NCI-H1092 (cell line): ENCODE results near the gene CENPP.

Experiments used
- DNase-seq: peaks from one replicate; lab custom pipeline; 2025; lab: John Stamatoyannopoulos, UW

The CENPP gene

DNA sequence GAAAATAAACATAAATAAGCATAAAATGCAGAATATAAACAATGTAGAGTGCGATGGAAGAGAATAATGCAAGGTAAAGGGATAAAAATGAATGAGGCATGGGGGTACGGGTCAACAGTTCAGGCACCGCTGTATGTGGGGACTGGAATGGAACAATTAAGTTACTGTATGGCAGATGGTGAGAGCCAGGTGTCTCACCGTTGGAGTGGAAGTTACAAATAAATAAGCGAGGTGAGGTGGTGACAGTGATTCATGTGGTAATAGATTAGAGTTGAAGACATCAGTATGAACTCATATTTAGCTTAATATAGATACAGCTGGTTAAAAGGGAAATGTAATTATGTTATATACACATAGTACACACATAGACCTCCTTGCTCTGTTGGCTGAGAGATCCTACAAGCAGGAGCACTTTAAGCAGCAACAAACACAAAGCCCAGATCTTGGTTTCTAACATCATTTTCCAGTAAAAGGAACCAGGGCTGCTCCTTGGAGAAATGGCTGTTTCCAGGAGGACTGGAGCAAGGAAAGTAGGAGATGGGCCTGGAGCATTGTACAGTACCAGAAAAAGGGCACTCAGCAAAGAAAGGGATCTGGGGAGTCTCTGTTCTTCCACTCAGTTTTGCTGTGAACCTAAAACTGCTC is 100.9 kb downstream of the CENPP start:
- no peak for DNase-seq

DNA sequence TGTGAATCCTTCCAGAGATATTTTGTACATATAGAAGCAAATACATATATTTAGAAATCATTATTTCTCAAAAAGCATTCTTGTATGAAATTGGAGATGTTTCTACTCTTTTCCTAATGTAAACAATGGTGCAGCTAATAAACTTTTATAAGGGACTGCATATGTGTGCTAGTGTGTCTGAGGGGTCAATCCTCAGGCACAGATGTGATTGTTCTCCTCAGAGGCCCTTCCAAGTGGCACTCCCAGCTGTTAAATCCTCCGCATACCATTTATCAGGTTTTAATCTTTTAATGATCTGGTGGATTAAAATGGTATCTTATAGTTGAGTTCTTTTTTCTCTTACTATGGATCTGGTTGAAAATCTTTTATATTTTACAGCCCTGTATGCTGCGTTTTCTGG is 104.1 kb downstream of the CENPP start:
- DNase-seq, result no peak

DNA sequence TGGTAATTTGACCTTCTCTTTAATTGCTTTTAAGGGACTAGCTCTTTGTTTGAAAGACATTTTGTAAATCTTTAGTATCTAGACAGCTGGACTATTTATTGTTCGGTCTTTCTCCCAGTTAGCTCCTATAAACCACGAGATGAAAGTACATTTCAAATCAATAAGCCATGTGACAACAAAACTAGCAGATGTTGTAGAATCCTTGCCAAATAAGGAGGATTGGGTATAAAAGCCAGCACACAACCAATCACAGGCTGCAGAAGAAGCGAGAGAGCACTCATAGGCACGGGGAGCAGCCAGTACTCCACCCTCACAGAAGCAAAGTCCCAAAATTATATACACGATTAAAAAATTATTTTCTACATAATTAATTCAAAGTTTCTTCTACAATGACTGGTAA is 106.6 kb downstream of the CENPP start:
- DNase-seq, result no peak

DNA sequence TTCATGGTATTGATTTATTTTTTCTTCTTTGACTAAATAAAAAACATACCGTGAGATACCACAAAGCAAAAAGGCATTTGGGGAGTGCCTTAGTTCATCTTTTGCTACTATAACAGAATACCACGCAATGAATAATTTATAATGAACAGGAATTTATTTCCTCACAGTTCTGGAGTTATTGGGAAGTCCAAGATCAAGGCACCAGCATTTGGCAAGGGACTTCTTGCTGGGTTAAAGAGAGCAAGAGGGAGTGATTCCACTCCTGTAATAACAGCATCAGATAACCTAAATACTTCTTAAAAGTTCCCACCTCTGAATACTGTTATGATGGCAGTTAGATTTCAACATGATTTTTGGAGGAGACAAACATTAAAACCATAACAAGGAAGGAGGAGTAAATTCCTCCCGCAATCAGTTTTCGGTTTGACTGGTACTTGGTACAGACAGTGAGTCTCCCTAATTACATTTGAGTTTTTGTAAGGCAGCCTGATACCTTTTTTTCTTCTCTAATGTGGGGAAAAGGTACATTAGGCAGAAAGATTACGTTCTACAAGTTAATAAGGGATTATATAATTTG is 107.3 kb downstream of the CENPP start:
- DNase-seq, result no peak

DNA sequence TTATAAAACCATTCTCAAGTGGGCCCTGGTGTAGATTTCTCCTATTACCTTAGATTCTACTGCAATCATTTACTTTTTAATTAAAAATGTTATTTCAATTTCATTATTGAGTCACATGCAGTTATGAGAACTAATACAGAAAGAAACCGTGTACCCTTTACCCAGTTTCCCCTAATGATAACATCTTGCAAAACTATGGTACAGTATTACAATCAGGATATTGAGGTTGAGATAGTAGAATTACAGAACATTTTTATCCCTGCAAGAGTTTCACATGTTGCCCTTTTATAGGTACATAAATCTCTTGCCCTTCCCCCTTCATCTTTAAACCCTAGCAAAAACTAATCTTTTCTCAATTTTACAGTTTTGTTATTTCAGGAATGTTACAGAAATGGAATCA is 109.5 kb downstream of the CENPP start:
- no peak for DNase-seq

DNA sequence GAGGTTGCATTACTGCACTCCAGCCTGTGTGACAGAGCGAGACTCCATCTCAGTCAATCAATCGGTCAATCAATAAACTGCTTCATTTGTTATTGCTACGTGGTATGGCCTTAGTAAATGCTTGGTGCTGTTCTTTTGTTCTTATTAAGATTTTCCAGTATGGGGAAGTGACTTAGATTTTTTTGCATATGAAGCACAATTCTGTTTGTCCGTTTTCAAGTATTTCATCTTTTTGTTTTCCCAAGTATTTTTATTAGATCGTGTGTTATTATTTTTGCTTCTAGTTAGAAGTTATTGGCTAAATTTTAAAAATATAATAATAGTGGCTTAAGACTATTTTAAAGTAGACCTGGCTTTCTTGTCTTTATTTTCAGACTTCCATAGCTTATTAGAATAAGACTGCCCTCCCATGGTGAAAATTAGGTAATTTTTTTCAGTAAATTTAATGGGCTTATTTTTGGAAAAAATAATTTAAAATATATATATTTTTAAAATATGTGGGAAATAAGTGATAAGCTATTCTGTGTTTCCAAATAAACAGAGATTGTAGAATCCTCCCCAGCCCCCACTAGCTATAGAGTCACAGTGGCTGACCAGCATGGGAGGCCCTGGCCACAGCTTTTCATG is 113.3 kb downstream of the CENPP start:
- DNase-seq, result no peak

DNA sequence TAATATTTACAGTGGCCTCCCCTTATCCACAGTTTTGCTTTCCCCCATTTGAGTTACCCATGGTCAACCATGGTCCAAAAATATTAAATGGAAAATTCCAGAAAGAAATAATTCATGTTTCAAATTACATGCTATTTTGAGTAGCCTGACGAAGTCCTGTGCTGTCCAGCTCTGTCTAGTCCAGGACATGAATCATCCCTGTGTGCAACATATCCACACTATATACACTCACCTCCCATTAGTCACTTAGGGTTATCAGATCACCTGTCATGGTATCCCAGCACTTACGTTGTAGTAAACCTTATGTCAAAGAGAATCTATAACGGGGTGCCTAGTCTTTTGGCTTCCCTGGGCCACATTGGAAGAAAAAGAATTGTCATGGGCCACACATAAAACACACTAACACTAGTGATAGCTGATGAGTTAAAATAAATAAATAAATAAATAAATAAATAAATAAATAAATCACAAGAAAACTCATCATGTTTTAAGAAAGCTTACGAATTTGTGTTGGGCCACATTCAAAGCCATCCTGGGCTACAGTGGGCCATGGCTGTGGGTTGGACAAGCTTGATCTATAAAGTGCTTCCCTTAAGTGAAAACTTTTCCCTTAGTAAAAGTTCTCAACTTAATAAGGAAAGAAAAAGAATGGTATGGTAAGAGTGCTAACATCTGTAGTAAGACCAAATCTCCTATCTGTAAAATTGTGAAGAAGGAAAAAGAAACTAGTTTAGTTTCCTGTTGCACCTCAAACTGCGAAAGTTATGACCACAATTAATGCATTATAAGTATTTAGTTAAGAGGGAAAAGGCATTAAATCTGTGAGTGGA is 114.4 kb downstream of the CENPP start:
- DNase-seq, result no peak

DNA sequence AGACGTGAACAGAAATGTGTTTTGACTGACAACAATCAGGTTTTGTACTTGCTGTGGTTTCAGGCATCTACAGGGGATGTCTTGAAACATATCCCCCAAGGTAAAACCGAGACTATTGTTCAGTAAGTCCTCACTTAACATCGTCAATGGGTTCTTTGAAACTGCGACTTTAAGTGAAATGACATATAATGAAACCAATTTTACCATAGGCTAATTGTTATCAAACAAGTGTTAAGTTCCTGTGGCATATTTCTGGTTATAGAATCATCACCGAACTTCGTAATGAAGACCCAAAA is 114.9 kb downstream of the CENPP start:
- DNase-seq, result no peak

DNA sequence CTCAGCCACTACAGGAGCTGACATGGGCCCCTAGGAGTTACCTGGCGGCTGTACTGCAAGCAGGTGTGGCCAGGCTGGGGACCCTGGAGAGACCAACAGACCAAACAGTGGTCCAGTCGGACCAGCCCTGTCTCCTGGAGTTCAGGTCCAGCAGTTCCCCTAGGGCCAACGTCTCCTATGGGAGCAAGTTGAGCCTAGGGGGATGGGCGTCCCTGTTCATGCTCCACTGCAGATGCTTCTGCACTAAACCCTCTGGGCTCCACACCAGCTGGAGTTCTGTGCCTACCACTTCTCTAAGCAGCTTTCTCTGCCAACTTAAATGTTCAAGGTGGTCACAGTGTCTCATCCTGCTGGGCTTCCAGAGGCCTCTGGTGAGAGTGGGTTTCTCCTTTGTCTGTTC is 119.1 kb downstream of the CENPP start:
- DNase-seq, result no peak

DNA sequence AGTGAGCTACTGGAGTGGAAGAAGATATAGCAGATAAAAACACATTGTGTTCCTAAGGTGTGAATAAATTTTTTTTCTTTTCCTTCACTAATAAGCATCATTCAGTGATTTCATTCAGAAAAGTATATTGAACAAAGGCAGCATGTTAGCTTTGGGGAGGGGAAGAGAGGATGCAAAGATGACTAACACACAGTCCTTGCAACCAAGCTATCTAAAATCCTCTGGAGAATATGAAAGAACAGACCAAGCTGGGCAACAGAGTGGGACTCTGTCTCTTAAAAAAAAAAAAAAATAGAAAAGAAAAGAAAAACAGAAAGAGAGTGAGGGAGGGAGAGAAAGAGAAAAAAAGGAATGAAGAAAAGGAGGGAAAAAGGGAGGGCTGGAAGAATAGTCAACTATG is 120.8 kb downstream of the CENPP start:
- no peak for DNase-seq

DNA sequence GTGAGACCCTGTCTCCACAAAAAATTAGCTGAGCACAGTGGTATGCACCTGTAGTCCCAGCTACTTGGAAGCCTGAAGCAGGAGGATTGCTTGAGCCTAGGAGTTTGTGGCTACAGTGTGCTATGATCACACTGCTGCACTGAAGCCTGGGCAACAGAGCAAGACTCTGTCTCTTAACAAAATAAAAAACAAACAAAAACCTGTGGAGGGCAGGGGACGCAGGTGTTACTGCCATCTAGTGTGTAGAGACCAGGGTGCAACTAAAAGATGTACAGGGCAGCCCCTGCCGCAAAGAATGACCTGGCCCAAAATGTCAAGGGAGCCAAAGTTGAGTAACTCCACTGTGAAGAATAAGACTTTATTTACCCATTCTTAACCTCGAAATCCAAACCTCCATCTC is 129.5 kb downstream of the CENPP start:
- no peak for DNase-seq

DNA sequence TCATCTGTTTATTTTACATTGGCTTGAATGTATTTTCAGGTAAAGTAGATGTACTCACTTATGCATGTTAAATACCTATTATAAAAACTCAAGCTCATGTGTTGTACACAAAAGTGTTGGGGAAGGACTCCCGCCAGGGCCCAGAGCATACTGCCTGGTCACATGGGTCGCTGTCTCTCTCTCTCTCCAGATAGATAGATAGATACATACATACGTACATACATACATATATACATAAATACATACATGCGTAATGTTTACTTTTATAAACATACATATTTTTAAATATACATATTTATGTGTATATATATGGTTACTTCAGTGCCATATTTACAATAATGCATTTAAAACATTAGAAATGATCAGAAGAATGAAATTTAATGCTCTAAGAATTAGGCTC is 131.8 kb downstream of the CENPP start:
- no peak for DNase-seq

DNA sequence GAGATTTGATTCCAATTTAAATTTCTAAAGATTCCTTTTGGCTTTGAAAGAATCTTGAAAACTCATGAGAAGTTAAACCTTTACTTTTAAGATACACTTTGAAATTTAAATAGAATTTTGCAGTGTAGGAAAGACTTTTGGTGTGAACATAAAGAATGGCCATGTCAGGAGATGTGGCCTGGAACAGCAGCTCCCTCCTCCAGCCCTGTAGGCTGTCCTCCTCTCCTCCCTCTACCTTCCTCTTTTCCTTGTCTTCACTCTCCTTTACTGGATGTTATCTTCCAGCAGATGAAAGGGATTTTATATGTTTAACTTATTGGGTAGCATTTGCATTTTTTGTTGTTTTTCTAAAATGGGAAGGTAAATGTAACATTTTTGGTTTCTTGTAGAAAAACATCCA is 137.6 kb downstream of the CENPP start:
- DNase-seq, result no peak

DNA sequence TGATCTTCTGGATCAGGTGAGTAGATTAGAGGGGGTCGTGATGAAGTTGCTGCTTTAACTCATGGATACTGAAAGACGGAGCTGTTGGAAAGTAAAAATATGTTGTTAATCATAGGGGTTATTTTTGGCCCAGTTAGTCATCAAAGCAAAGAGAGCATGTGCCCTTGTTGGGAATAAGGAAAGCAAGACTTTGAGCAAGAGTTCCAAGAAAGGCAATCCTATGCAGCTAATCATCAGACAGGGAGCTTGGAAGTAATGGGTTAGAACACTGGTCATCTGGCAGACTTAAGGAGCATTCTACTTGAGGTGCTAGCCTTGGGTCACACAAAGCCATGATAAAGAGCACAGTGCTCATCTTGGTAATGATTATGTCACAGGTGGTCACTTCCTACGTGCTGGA is 138.2 kb downstream of the CENPP start:
- no peak for DNase-seq

DNA sequence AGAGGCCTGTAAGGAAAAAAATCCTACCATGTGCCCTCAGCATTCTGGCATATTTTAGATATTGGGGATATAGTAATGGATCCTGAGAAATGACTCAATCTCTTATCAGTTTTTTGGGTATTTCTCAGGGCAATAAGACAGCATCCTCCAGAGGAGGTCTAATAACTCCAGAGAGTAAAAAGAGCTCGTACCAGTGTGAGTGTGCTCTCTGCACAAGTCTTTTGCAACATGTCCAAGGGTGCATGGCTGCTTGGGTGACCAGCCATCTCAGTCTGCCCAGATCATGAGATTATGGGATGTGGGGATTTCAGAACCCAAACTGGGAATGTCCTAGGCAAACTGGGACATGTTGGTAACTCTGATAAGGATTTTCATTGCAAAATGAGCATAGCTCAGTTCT is 141.3 kb downstream of the CENPP start:
- DNase-seq, result no peak

DNA sequence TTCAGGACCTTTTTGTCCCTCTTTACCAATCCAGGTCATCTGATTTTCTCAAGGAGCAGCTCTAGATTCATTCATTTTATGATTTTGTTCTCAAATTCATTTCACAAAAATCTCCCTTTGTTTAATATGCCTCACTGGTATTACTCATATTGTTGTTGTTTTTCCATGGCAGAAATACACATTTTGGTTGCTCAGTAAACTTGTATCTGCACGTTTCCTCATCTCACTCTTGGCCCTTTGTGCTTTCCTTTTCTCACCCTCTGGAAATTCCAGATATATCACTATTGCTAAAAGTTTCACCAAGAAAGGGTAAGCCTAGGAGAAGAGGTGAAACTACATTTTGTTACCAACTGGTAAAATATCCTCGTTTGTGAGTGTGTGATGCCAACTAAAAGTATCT is 141.8 kb downstream of the CENPP start:
- no peak for DNase-seq

DNA sequence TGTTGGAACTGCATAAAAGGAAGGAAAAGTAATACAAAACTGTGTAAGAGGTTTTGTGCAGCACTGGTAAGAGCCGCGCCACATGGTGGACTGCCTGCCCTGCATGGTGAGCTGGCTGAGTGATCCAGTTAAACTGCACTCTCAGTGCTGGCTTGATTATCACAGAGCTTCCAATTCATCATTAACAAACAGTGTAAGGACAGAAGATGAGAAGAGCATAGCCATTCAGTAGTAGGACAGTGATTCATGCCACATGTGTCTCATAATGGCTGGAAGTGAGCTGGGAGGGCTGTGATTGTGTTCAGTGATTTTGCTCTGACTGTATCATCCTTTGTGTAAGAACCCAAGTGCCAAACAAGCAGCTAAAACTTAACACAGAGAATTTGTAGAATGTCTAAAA is 142.5 kb downstream of the CENPP start:
- DNase-seq, result no peak

DNA sequence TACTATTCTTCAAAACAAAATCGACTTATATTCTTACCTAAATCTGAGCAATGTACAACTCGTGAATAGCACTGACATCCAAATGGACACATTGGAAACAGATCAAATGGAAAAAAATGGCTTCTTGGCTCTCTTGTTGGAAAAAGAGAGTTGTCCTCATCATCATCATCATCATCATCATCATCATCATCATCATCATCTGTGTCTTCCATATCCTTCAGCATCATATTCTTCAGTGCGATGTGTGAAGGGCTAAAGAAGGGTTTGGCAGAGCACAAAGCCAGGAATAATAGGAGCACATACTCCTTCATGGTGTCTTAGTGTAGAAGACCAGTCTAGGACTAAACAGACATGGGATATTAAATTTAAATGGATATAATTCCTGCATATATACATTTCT is 148.8 kb downstream of the CENPP start:
- DNase-seq, result no peak

DNA sequence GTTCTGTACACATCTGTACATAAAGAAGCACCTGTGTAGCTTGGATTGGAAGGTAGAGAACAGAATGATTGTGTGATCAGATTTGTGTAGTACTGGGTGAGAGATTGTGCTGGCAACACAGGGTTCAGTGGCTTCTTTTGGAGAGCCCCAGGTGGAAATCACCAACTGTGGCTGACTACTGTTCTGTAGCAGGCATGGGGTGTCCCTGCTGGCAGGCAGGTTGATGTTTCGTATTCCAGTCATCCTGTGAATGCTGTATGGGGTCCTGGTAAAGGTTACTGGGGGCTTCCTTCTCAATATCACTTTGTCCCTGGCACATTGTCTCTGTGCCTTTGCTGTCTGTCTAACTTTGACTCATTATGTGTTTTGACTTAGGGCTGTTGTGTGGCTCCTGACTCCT is 151.2 kb downstream of the CENPP start:
- DNase-seq, result no peak

DNA sequence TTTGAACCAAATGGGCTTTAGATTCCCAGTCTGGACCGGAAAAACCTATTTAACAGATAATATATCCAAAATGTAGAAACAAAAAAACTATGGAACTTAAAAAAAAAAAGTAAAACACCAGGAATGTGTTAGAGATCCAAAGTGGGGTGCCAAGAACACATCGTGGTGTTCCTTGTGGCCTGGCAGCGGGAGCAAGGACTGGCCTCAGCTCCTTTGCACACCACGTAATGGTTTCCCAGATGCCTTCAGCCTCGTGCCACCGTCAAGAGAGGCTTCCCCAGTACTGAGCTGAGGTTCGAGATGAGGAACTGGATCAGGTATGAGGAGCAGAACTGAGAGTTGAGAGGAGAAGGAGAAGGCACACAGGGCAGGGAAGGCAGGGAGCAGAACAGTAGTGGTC is 153.0 kb downstream of the CENPP start:
- no peak for DNase-seq

DNA sequence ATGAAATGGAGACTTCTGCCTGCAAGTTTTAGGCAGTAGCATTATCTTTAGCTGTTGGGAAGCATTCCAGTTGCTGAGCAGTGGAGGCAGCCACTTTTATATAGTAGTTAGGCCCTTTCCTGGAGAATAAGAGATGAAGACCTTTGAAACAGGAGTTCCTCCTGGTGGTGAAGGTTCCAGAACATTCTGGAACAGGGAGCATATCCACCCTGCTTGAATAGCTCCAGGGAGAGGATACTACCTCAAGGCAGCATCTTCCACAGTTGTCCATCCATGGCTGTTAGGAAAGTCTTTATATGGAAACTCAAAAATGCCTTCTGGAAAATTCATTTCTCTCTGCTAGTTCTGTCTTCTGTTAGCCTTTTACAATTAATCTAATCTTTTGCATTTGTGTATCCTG is 153.6 kb downstream of the CENPP start:
- DNase-seq, result no peak

DNA sequence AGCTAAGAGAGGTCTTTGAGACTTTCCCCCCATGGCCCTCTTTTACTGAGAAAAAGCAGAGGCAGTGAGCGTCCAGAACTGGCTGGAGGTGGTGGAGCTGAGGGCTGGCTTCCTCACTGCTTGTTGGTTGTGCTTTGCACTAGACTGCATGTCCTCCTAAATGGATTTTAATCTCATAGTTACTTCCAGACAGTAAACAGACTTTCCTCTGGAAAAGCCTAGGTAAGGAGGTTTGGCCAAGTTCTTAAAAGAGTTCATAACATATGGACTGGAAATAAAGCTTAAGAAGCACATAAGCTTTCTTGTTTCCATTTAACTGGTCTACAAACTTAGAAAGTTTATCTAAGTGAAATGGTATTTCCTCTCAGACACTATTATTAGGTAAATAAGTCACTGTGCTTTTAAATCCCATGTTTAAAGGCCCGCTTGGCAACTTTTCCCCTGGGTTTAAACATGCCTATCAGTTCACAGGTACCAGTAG is 154.6 kb downstream of the CENPP start:
- DNase-seq, result no peak

DNA sequence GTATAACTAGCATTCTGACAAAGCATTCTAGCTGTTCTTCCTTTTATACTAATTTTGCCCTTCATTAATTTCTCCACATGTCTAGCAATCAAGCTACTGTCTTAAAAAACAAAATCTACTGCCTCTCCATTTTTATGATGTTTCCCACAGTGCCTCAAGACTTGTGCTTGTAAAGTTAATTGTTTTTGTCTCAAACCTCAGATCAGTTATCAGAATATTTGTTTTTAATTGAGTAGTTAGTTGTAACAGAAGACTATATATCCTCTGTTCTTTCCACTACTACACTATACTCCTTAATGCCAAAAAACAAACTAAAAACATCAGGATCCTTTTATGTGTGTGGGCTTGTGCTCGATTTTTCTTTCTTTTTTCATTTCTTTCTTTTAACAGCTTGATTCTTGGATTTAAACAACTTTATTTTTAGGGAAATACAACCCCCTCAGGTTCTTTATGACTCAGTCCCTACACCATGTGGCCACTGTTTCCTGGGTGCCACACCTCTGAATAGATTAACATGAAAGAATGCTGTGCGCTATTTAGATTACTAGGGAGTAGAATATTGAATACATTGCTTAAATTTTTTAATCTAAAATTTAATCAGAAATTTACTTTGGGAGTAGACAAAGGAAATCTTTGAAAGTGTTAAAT is 155.4 kb downstream of the CENPP start:
- DNase-seq, result no peak
